H9 (cell line): ENCODE data around the gene C11orf58. TPM values are rescaled to one million over a fixed set of nuclear protein-coding genes. Genes with fewer than 3 reads are reported as not detected.

Source experiments
- DNase-seq: peaks from one replicate; pipeline ENCODE4 v3.0.0-alpha.2; 2017
- H2AFZ ChIP-seq: one replicate; pipeline ENCODE4 v1.6.1; 2013; ENCODE audit warnings: mild to moderate bottlenecking, low read length, control low read depth, moderate library complexity
- H2AK5ac ChIP-seq: 2 replicates; pipeline ENCODE4 v1.6.1; 2013; ENCODE audit warnings: low read length, control low read depth, mixed read lengths; ENCODE audit not compliant: insufficient read length
- H2BK120ac ChIP-seq: one replicate; pipeline ENCODE4 v1.6.1; 2013; ENCODE audit warnings: low read depth, mild to moderate bottlenecking, low read length, control low read depth, inconsistent platforms; ENCODE audit not compliant: poor library complexity, severe bottlenecking
- H2BK12ac ChIP-seq: 2 replicates; pipeline ENCODE4 v1.6.1; 2013; ENCODE audit warnings: low read length, control low read depth, mixed read lengths, low read depth; ENCODE audit not compliant: insufficient read length
- H2BK15ac ChIP-seq: 2 replicates; pipeline ENCODE4 v1.6.1; 2013; ENCODE audit warnings: low read depth, low read length, control low read depth
- H2BK20ac ChIP-seq: one replicate; pipeline ENCODE4 v1.6.1; 2013; ENCODE audit warnings: low read depth, mild to moderate bottlenecking, low read length, control low read depth, inconsistent platforms; ENCODE audit not compliant: poor library complexity, severe bottlenecking
- H2BK5ac ChIP-seq: 2 replicates; pipeline ENCODE4 v1.6.1; 2013; ENCODE audit warnings: low read length, control low read depth, mixed read lengths; ENCODE audit not compliant: insufficient read length
- H3K14ac ChIP-seq: 2 replicates; pipeline ENCODE4 v1.6.1; 2013; ENCODE audit warnings: low read length, control low read depth; ENCODE audit not compliant: insufficient read depth
- H3K18ac ChIP-seq: 2 replicates; pipeline ENCODE4 v1.6.1; 2013; ENCODE audit warnings: low read depth, mild to moderate bottlenecking, mixed read lengths, low read length, control low read depth; ENCODE audit not compliant: insufficient read length
- H3K23ac ChIP-seq: 2 replicates; pipeline ENCODE4 v1.6.1; 2013; ENCODE audit warnings: low read length, control low read depth, mixed read lengths, low read depth; ENCODE audit not compliant: insufficient read length
- H3K23me2 ChIP-seq: 2 replicates; pipeline ENCODE4 v1.6.1; 2013; ENCODE audit warnings: low read depth, mild to moderate bottlenecking, mixed read lengths, low read length, control low read depth; ENCODE audit not compliant: insufficient read length, poor library complexity, severe bottlenecking
- H3K27ac ChIP-seq: 2 replicates; pipeline ENCODE4 v1.5.1; 2013; ENCODE audit warnings: low read length, control low read depth, mixed read lengths, low read depth; ENCODE audit not compliant: insufficient read length
- H3K27me3 ChIP-seq: 2 replicates; pipeline ENCODE4 v1.6.1; 2013; ENCODE audit warnings: low read length, control low read depth, inconsistent platforms; ENCODE audit not compliant: insufficient read depth
- H3K4ac ChIP-seq: 2 replicates; pipeline ENCODE4 v1.6.1; 2013; ENCODE audit warnings: low read depth, mild to moderate bottlenecking, control low read depth, inconsistent platforms, low read length, moderate library complexity
- H3K4me1 ChIP-seq: 2 replicates; pipeline ENCODE4 v1.6.1; 2013; ENCODE audit warnings: low read length, control low read depth, inconsistent platforms; ENCODE audit not compliant: insufficient read depth
- H3K4me2 ChIP-seq: 2 replicates; pipeline ENCODE4 v1.6.1; 2013; ENCODE audit warnings: low read length, control low read depth, mixed read lengths; ENCODE audit not compliant: insufficient read length, insufficient read depth
- H3K56ac ChIP-seq: 2 replicates; pipeline ENCODE4 v1.6.1; 2013; ENCODE audit warnings: low read depth, mild to moderate bottlenecking, mixed read lengths, low read length, control low read depth; ENCODE audit not compliant: insufficient read length
- H3K79me1 ChIP-seq: 2 replicates; pipeline ENCODE4 v1.6.1; 2013; ENCODE audit warnings: low read depth, mild to moderate bottlenecking, moderate library complexity, low read length, control low read depth, inconsistent platforms; ENCODE audit not compliant: insufficient read depth, poor library complexity, severe bottlenecking
- H3K79me2 ChIP-seq: 2 replicates; pipeline ENCODE4 v1.6.1; 2013; ENCODE audit warnings: low read length, control low read depth, inconsistent platforms; ENCODE audit not compliant: insufficient read depth
- H3K9ac ChIP-seq: 2 replicates; pipeline ENCODE4 v1.6.1; 2013; ENCODE audit warnings: low read length, control low read depth, mixed read lengths; ENCODE audit not compliant: insufficient read length; ENCODE audit errors: extremely low read depth
- H3K9me3 ChIP-seq: one replicate; pipeline ENCODE4 v1.6.1; 2013; ENCODE audit warnings: low read depth, low read length, inconsistent platforms; ENCODE audit not compliant: control insufficient read depth
- H3T11ph ChIP-seq: one replicate; pipeline ENCODE4 v1.6.1; 2013; ENCODE audit warnings: mild to moderate bottlenecking, low read length, control low read depth, inconsistent platforms
- H4K20me1 ChIP-seq: one replicate; pipeline ENCODE4 v1.6.1; 2013; ENCODE audit not compliant: control insufficient read depth, insufficient read length, insufficient read depth
- H4K5ac ChIP-seq: 2 replicates; pipeline ENCODE4 v1.6.1; 2013; ENCODE audit warnings: low read depth, mild to moderate bottlenecking, mixed read lengths, low read length, control low read depth; ENCODE audit not compliant: insufficient read length
- H4K8ac ChIP-seq: replicated peaks from 2 replicates; pipeline ENCODE4 v1.6.1; 2013; ENCODE audit warnings: low read length, control low read depth, mixed read lengths, low read depth; ENCODE audit not compliant: insufficient read length
- H4K91ac ChIP-seq: 2 replicates; pipeline ENCODE4 v1.6.1; 2013; ENCODE audit warnings: low read depth, mild to moderate bottlenecking, moderate library complexity, mixed read lengths, low read length, control low read depth; ENCODE audit not compliant: insufficient read length
- H3K27ac Mint-ChIP-seq, 3 experiments: 2 replicates in 2 of 3; 3 replicates in 1 of 3; pipeline ENCODE4 v1.8.0; 2020 to 2021; ENCODE audit warnings: mixed read lengths in 3 of 3, mild to moderate bottlenecking in 1 of 3, moderate library complexity in 1 of 3
- H3K27me3 Mint-ChIP-seq: 2 replicates; pipeline ENCODE4 v1.8.0; 2021; ENCODE audit warnings: low read depth, mild to moderate bottlenecking, moderate library complexity, mixed read lengths
- H3K36me3 Mint-ChIP-seq, 3 experiments: 2 replicates in 2 of 3; 3 replicates in 1 of 3; pipeline ENCODE4 v1.8.0; 2020 to 2021; ENCODE audit warnings: low read depth in 3 of 3, mixed read lengths in 3 of 3; ENCODE audit not compliant: insufficient read depth in 1 of 3
- H3K4me1 Mint-ChIP-seq, 2 experiments: 2 replicates each; pipeline ENCODE4 v1.8.0; 2020; ENCODE audit warnings: mixed read lengths in 2 of 2
- H3K4me3 Mint-ChIP-seq, 2 experiments: 2 replicates in 1 of 2; 3 replicates in 1 of 2; pipeline ENCODE4 v1.8.0; 2020 to 2021; ENCODE audit warnings: mild to moderate bottlenecking in 2 of 2, mixed read lengths in 2 of 2, moderate library complexity in 1 of 2
- H3K9me3 Mint-ChIP-seq, 2 experiments: 2 replicates in 1 of 2; 3 replicates in 1 of 2; pipeline ENCODE4 v1.8.0; 2020; ENCODE audit warnings: mild to moderate bottlenecking in 2 of 2, mixed read lengths in 2 of 2, moderate library complexity in 1 of 2
- CTCF ChIP-seq: fragments of 200-600 bp; sonication (generic); conservative IDR thresholded peaks from 3 replicates; pipeline ENCODE4 v1.8.0; 2021; ENCODE audit warnings: antibody characterized with exemption, mild to moderate bottlenecking
- WGBS: extraction: QIAGEN DNeasy Blood & Tissue Kit; methylation state at CpG from one replicate; pipeline ENCODE4 v1.1.7; 2013; ENCODE audit warnings: missing lambda C conversion rate, low lambda C conversion rate, mixed read lengths; ENCODE audit not compliant: insufficient read length; ENCODE audit errors: extremely low coverage; 5-methylcytosine and 5-hydroxymethylcytosine counted together
- total RNA-seq: library from RNA; stranded (reverse); gene quantifications from 2 replicates; pipeline ENCODE4 v1.2.1, GENCODE V29; 2021

Gene C11orf58
- total RNA-seq, 1 experiment from 2014 or later: 169 TPM

GRCh38 chr11:16784666-16785065, 46.2 kb downstream of the C11orf58 start:
- no peaks in the 10 kb centered on the region for H3K27me3 Mint-ChIP-seq
- no peak for TF ChIP-seq CTCF
- Histone ChIP-seq H3K56ac (no peak overlapping the region), H2BK120ac (no peak overlapping the region), H2BK20ac (no peak overlapping the region), H4K20me1 (no peaks in the 10 kb centered on the region), H3K79me2 (no peaks in the 10 kb centered on the region), H3K9me3 (no peaks in the 10 kb centered on the region), H3K27me3 (no peaks in the 10 kb centered on the region), H4K91ac (no peak overlapping the region), H3K23ac (no peak overlapping the region), H3K14ac (no peak overlapping the region), H2BK12ac (no peak overlapping the region), H3K4ac (no peak overlapping the region), H3T11ph (no peak overlapping the region), H3K9ac (no peak overlapping the region), H2BK15ac (no peak overlapping the region), H3K4me1 (0 out of 2 replicates have a peak, but pooled peaks cover 2% of the 10 kb centered on the region), H4K5ac (no peak overlapping the region), H3K4me2 (no peak overlapping the region), H2AK5ac (no peak overlapping the region), H3K79me1 (no peaks in the 10 kb centered on the region), H2AFZ (no peak overlapping the region), H2BK5ac (no peak overlapping the region), H3K18ac (no peak overlapping the region), H4K8ac (no peak overlapping the region), H3K27ac (no peak overlapping the region), H3K23me2 (no peaks in the 10 kb centered on the region)
- WGBS: no CpG with 5 or more reads among the region's 2 CpGs
- no peak overlapping the region for H3K27ac Mint-ChIP-seq
- H3K4me1 Mint-ChIP-seq: peaks cover 30% of the 10 kb centered on the region in 2 experiments
- H3K9me3 Mint-ChIP-seq: no peaks in the 10 kb centered on the region
- no peak overlapping the region for H3K4me3 Mint-ChIP-seq
- no peak for DNase-seq
- peaks cover 0 to 4% (median 4%) of the 10 kb centered on the region in 3 experiments; a peak in 4 of 7 replicates for H3K36me3 Mint-ChIP-seq
